NCI-H510A (cell line): ENCODE measurements around the gene MCM3AP.

ENCODE experiments used
- DNase-seq: peaks from one replicate; lab custom pipeline; 2025; lab: John Stamatoyannopoulos, UW

Gene MCM3AP

DNA sequence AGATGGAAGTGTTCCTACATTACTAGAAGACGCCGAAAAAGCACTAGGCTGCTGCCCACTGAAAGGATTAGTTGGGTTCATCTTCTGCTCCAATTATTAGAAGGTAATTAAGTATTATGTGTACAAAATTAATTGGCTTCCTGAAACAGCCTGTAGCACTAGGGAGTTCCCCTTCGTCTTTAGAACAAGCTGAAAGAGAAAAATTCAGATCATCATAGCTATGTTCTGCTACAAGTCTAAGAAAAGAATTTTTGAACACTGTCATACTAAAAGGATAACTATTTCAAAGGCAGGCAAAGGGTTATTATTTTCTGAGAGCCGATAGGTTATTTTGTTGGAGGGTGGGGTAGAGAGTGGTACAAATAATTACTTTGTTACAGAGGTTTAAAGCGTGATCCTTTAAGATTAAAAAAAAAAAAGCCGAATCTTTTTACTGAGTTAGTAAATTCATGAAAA is at the start of gene MCM3AP:
MCM3AP (minus strand) TSS at position 406 of the 456 bp plus-strand sequence; CDS start at position 81, 325 bp downstream.
- DNase-seq = no peak

DNA sequence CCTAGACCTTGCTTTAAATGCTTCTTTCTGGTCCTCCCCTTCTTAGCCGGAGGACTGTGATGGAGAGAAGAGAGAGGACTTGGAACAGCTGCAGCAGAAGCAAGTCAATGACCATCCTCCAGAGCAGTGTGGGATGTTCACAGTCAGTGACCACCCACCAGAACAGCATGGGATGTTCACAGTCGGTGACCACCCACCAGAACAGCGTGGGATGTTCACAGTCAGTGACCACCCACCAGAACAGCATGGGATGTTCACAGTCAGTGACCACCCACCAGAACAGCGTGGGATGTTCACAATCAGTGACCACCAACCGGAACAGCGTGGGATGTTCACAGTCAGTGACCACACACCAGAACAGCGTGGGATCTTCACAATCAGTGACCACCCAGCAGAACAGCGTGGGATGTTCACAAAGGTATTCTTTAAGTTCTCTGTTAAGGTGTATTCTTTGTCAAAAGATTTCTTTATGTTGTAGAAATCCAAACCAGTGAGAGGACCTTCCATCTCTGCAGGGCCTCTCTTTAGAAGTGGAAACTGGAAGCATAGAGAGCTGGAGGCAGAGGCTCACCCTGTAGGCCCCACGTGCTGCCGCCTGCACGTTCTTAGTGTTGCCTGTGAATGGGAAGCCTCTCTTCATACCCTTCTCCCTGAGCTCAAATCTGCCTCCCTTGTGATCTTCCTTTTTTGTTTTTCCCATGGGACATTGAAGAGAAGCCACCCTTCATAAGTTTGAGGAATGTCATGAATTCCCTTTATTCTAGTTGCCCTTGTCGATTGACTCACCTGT is 49.1 kb upstream of the MCM3AP start:
- no peak for DNase-seq

DNA sequence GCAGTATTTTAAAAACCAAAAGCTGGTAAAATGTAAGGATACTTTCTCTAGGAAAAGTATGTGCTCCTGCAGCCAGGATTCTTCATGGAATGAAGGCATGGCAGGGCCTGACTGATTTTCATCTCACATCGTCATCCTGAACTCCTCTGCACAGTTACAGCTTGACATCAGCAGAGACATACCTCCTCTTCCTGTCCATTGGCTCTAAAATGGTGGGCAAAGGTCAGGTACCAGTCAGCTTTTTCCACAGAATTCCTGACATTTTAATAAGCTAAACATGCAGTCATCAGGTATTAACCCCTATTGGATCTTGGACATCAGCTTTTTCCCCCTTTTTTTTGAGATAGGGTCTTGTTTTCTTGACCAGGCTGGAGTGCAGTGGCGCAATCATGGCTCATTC is 44.4 kb upstream of the MCM3AP start:
- DNase-seq = no peak

DNA sequence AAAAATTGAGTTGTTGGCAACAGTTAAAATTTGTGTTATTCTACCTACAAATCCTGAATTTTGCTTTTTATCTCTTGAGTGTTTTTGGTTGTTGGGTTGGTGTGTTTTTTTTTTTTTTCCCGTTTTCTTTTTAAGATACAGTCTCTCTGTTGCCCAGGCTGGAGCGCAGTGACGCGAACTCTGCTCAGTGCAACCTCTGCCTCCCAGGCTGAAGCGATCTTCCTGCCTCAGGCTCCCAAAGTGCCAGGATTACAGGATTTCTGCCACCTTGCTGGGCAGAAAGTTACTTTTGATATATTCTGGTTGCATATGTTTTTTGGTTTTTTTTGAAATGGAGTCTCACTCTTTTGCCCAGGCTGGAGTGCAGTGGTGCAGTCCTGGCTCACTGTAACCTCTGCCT is 42.7 kb upstream of the MCM3AP start:
- DNase-seq = no peak

- no peak for DNase-seq
These were observed 42.3 kb upstream of the MCM3AP start for GRCh38 chr21:46327711-46328110.

- DNase-seq = peak; percentile 10
These were observed 40.8 kb upstream of the MCM3AP start for GRCh38 chr21:46326110-46326703.

GRCh38 chr21:46325073-46325912 is 39.9 kb upstream of the MCM3AP start:
- DNase-seq = peak; percentile 37

DNA sequence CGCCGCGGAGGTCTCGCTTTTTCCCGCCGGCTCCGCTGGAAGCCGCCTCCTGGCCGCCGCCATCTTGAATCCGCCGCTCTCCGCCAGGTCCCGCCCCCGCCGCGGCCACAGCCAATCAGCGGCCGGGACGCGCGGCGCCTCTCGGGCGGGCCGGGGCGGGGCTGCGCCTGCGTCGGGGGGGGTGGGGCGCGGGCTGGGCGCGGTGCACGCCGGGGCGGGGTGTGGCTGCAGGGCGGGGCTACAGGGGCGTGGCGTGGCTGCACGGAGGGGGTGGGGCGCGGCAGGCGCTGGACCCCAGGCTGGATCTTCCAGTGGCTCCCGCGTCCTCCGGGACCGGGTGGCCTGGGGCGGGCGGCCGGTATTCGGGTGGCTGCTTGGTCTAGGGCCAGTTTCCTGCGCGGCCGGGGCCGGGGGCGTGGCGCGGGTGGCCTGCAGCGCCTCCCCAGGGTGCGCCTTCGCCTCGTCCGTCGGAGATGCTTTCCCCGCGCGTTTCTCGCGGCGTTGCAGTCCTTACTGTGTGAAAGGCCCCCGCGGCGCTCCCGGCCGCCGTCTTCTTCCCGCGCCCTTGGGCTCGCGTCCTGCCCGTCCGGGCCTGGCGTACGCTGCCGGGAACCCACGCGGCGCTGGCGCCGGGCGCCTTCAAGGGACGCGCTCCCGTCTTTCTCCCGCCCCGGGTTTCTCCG is 39.1 kb upstream of the MCM3AP start:
- DNase-seq = peak; percentile 62

GRCh38 chr21:46323710-46324389 is 38.4 kb upstream of the MCM3AP start, which contains the start of the genes C21orf58 and PCNT:
C21orf58 (minus strand) TSS chr21:46323870; CDS start chr21:46322738, 1,132 bp downstream.
PCNT (plus strand) TSS chr21:46324156; CDS start chr21:46324229, 73 bp downstream.
- peak; percentile 90 for DNase-seq

DNA sequence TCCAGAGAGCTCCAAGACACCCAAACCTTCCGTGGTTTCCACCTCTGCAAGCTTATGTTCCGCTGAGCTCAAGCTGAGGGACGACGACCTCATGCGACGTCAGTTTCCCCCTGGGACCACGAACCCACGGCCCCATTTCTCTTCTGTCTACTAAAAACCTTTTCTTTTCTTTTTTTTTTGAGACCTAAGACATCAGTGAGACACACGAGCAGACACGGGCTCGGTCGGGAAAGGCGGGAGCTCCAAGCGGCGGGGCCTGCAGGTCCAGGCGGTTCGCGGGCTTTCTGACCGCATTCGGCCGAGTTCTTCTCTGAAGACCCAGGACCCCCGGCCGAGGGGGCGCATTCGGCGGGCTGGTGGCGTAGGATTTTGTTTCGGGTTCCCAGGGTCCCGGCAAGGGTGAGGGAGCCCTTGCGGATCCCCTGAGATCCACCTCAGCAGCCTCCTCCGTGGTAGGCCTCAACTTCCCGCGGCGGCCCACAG is 37.9 kb upstream of the MCM3AP start:
- no peak for DNase-seq

DNA sequence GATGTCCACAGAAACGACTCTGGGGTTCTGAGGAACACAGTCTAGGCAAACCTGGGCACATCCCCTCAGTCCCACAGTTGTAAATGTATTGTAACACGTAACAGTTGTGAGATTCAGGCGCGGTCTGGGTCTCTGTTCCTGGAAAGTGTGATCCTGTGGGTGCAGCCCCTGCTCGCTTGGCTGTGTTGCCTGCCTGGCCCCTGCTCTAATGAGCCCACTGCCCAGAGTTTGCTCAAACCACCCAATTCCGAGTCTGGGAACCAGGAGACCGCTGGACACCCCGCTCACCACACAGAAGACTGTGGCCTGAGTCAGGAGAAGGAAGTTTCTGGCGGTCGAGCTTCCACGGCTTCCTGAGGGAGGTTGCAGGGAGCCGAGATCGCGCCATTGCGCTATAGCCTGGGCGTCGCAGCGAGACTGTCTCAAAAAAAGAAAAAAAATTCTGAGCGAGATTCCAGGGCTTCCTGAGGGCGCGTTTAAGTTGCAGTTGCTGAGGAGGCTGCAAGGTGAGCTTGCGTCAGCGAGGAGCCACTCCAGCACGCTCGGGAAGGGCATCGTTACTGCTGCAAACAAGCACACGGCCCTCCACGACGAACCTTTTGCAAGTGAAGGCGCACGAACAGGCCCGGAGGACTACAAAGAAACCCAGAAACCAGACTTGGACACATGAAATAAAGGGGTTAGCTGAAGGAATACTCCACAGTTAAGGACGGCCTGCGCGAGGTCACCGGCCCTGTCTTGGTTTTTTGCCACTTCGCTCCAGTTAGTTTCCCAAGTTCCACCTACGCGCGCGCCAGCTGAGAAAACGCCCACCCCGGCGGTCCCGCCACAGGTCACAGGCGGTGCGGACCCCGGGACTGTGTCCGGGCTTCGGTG is 37.2 kb upstream of the MCM3AP start:
- DNase-seq = no peak

GRCh38 chr21:46320331-46320801 is 35.0 kb upstream of the MCM3AP start:
- DNase-seq = no peak

- no peak for DNase-seq
These were observed 33.8 kb upstream of the MCM3AP start for GRCh38 chr21:46319186-46319585.

DNA sequence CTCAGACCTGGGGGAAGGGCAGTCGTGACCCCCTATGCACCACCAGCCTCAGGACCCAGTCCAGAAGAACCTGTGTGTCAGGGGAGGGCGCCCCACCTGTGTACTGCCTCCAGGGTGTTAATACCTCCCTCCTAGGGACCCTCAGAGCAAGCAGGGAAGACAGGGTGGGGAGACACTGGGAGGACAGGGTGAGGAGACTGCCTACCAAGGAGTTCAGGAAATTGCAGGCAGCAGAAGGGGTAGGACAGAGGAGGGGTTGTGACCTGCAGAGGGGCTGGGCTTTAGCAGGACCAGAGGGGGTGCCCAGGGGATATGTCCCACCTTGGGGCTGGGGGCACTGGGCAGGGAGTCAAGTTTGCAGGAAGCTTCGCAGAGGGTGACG is 33.0 kb upstream of the MCM3AP start:
- DNase-seq = no peak

- peak; percentile 73 for DNase-seq
These were observed 32.5 kb upstream of the MCM3AP start for GRCh38 chr21:46317710-46318463.

GRCh38 chr21:46316708-46317324 is 31.4 kb upstream of the MCM3AP start:
- DNase-seq = no peak

- DNase-seq = no peak
These were observed 29.1 kb upstream of the MCM3AP start for GRCh38 chr21:46314441-46315020.

- DNase-seq = no peak
These were observed 27.5 kb upstream of the MCM3AP start for GRCh38 chr21:46312949-46313348.
